ENCODE results near the gene RASSF9. TPM values are rescaled to one million over a fixed set of nuclear protein-coding genes. Genes with fewer than 3 reads are reported as not detected.

Gene RASSF9
- total RNA-seq, 1 donor from 2014 or later, result 2.0 TPM

GRCh38 chr12:85821206-85821605, 15.0 kb downstream of the RASSF9 start:
- DNase-seq (ENCODE audit: low spot score), result no peak

DNA sequence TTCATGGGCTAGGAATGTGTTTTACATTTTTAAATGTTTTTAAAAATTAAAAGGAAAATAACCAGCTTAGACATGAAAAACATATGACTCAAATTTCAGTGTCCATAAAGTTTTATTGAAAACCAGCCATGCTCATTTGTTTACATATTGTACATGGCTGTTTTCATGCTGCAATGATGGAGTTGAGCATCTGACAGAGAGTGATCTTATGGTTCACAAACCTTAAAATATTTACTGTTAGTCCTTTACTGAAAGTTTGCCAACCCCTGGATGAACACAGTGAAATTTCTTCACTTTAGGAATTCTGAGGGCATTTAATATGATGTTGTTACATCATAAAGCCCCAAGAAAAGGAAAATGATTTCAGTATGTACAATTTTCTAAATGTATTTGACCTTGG, 16.1 kb downstream of the RASSF9 start:
- no peak for DNase-seq (ENCODE audit: low spot score)

DNA sequence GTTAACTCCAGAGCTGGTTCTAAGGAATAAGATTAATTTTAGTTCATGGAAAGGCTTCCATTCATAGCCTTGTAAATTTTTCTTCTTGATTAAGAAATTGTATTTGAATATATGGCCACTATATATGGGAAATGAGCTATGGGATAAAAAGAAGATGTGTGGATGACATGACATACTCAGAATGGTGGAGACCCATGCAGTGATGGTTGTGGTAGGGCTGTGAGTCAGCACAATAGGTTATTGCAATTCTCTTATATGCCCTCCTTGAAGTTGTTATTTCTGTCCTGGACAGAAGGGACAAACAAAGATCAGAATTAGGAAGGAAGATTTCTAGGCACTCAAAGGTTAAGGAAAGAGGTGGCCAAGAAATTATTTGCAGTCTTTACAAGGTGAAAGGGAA, 21.5 kb downstream of the RASSF9 start:
- no peak for DNase-seq (ENCODE audit: low spot score)

DNA sequence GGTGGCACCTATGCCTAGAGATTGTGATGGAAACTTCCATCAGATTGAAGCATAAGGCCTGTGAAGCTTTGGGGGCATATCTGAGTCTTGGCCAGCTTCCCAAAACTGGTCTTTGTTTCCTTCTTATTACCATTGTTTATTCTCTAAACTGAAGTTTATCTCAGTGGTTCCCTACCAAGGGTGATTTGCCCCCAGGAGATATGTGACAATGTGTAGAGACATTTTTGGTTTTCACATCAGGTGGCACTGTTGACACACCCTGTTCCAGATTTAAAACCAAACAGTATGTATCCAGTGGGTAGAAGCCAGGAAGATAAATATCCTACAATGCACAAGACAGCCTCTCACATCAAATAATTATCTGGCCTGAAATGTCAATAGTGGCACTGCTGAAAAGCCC, 22.1 kb downstream of the RASSF9 start:
- no peak for DNase-seq (ENCODE audit: low spot score)

GRCh38 chr12:85809500-85809899, 26.7 kb downstream of the RASSF9 start:
- DNase-seq (ENCODE audit: low spot score), result no peak

DNA sequence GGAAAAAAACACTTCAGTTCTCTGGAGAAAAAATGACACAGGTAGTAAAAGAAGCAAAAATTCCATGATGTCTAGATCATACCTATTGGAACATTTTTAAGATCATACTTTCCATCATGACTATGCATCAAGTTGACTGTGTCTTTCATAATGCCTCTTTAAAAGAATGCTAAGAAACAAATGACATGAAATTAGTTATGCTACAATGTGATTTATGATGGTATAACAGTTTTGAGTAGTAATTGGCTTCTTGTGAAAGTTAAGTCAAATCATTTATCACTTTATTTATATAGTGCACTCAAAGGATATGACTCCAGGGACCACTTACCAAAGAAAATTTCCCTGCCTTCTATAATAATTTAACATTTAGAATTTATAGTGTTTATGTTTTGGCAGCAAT, 28.5 kb downstream of the RASSF9 start:
- no peak for DNase-seq (ENCODE audit: low spot score)

- DNase-seq (ENCODE audit: low spot score), result no peak
Observed at GRCh38 chr12:85805654-85806053, 30.6 kb downstream of the RASSF9 start.

GRCh38 chr12:85804663-85805062, 31.5 kb downstream of the RASSF9 start:
- DNase-seq (ENCODE audit: low spot score), result no peak

DNA sequence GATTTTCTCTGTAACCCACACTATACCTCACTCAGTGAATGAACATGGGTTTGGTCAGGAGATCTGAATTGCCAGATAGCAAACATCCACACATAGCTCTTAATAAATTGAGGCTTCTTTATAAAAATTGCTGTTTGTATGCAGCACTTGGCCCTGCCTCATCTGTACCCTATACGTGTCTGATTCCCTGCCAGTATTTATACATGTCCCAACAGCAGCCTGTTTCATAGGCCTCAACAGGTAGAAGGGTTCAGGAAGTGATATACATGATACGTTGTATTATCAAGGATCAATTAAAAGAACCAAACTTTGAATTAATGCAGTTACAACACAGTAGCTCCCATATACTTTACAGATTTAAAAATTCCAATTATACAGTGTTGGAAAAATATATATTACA, 32.3 kb downstream of the RASSF9 start:
- DNase-seq (ENCODE audit: low spot score), result no peak

- DNase-seq (ENCODE audit: low spot score), result no peak
Observed at GRCh38 chr12:85803231-85803630, 33.0 kb downstream of the RASSF9 start.

GRCh38 chr12:85798122-85798521, 38.1 kb downstream of the RASSF9 start:
- DNase-seq (ENCODE audit: low spot score), result no peak

DNA sequence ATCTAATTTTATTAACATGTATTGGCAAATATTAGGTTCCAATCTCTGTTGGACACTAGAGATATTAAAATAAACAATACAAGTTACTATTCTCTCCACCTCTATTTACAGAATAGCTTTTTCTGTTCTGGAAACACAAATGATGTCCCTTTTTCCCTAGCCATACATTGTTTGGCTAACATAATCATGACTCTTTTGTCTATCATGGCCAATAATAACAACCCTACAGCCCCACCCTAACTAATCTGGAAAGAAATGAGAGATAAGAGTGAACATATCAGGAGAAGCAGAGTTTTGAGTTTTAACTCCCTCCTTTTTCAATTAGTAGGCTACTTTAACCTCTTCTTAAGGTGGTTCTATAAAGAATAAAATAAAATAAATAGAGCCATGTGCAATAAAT, 40.2 kb downstream of the RASSF9 start:
- DNase-seq (ENCODE audit: low spot score), result no peak

GRCh38 chr12:85794531-85794930, 41.7 kb downstream of the RASSF9 start:
- DNase-seq (ENCODE audit: low spot score), result no peak

GRCh38 chr12:85784096-85784720, 52.0 kb downstream of the RASSF9 start:
- DNase-seq (ENCODE audit: low spot score), result no peak

DNA sequence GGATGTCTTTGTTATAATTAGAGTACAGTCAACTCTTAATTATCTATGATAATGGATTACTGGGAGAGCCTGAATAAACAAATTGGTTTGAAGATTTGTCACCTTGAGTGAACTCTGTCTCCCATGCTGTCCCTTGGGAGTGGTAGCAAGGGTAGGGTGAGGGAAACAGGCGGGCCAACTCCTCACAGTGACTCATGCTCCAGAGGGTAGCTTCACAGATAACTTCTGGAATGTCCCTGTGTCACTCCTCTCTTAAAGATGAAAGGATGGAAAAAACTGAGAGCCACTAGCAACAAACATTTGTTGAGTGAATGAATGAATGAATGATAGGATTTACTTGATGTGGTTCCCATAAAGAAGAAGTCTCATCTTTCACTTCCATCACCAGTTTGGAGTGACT, 53.5 kb downstream of the RASSF9 start:
- DNase-seq (ENCODE audit: low spot score), result no peak

- DNase-seq (ENCODE audit: low spot score), result no peak
Observed at GRCh38 chr12:85781766-85782165, 54.4 kb downstream of the RASSF9 start.

DNA sequence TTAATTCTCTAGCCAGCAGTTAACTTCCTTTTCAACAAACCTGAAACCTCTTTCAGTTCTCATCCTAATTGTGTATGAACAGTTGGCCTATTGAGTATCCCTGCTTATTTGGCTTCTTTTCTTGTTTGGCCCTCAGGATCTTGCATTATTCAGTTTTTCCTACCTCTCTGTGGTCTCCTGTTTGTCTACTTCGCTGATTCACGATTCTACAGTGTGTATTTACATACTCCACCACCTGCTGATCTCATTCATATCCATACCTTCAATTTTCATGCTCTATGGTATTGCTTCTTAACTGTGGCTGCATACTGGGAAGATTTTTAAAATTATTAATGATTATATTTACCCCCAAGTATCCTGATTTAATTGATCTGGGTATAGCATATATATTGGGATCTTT, 56.4 kb downstream of the RASSF9 start:
- no peak for DNase-seq (ENCODE audit: low spot score)

DNA sequence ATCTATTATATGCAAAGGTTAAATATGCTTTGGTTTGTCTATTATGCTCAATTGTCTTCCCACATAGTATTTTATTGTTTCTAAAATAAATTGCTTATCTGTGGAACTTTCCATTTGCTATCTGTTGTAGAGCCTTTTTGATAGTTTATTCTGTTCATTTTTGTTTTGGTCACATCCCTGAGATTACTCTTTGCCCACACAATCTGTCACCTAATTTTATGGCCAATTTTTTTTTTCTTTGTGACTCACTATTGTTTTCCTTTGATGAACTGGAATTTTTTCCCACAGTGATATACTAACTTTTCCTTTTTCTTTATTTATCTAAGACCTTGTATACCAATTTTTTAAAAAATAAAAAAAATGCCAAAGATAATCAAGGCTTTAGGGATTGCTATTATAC, 61.1 kb downstream of the RASSF9 start:
- DNase-seq (ENCODE audit: low spot score), result no peak

DNA sequence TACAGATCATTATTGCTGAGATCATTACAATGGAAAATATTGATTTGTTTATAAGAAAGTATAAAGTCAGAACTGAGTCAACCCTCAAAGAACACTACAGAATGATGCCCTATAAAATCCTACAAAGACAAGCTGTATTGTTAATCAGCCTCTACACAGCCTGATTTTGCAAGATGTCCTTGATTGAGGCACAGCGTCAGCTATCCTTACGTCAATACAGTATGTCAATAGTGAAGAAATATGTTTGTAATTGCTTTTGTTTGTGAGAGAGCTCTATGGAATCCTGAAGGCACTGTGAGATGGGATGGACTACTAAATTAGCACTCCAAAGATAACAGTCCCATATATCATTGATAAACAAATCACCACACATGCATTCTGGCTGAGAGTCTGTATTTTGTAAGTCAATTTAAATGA, 70.7 kb downstream of the RASSF9 start:
- DNase-seq (ENCODE audit: low spot score), result no peak

- DNase-seq (ENCODE audit: low spot score), result no peak
Observed at GRCh38 chr12:85759623-85760022, 76.6 kb downstream of the RASSF9 start.

DNA sequence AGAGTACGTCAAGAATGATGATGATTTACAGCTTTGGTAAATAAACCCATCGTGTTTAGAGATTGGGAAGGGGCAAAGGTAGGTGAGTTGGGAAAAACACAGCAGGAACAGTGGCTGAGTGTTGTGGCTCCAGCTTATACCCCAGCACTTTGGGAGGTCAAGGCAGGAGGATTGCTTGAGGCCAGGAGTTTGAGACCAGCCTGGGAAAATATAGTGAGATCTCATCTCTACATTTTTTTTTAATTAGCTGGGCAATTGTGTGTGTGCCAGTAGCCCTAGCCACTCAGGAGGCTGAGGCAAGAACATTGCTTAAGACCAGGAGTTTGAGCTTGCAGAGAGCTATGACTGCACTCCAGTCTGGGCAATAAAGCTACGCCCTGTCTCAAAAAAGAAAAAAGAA, 77.1 kb downstream of the RASSF9 start:
- DNase-seq (ENCODE audit: low spot score), result no peak

GRCh38 chr12:85755760-85756159, 80.4 kb downstream of the RASSF9 start:
- no peak for DNase-seq (ENCODE audit: low spot score)

All from ureter (tissue), 1 donor.